B cell (primary cell): ENCODE measurements around the gene TMEM222.

Experiments used
- CTCF ChIP-seq: fragments of 200-600 bp; IDR thresholded peaks from one replicate; pipeline ENCODE4 v1.8.0; 2022; ENCODE audit warnings: antibody characterized with exemption, mild to moderate bottlenecking
- EZH2 ChIP-seq: IDR thresholded peaks from 2 replicates; pipeline ENCODE4 v1.6.1; 2012; ENCODE audit warnings: borderline replicate concordance, low read depth, mild to moderate bottlenecking, moderate library complexity, low read length; ENCODE audit not compliant: insufficient read depth, poor library complexity, severe bottlenecking

GRCh38 chr1:27274204-27274603 lies 47.8 kb upstream of the TMEM222 start:
- TF ChIP-seq CTCF (no peak), EZH2 (no peak)
